SW480 (cell line): ENCODE measurements around the gene SSBP1.
"Not testable (repeated sequence)": the region's sequence is repeated elsewhere in the genome, so short reads cannot be mapped to it uniquely, and the experiment has no call there.

ENCODE experiments used
- DNase-seq: peaks from one replicate; pipeline ENCODE4 v3.0.0-alpha.2; 2016; ENCODE audit warnings: low spot score

SSBP1 gene

DNA sequence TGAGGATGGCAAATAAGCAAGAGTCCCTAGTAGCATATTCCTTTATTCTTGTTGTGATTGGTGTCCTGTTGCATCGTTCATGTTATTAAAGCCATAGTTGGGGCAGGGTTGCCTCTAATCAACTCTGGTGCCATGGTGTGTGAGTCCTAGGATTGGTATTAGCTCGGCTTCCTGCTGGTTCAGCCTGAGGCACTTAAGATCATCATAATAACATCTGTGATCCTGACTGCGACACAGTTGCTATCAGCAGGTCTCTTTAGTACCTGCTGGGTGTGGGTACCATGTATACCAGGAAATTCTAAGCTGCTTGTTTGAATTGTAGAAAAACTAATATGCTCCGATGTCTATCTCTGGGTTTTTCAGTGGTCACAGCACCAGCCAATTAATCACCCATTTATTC is 28.4 kb upstream of the SSBP1 start:
- no peak for DNase-seq

DNA sequence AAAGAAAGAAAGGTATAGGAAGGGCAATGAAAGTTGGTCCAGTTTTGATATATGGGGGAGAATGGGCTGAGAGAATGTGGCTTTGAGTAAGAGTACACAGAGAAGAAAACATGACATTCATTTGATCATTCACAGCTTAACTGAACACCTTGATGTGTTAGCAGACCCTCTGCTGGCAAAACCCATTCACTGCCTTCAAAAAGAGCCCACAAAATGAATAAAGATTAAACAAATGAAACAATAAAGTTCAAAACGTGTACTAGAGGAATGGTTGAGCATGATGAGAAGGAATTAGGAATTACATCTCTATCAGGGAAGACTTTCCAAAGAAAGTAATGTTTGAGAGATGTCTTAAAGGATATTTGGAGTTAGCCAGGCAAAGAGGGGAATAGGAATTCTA is 27.9 kb upstream of the SSBP1 start:
- no peak for DNase-seq

DNA sequence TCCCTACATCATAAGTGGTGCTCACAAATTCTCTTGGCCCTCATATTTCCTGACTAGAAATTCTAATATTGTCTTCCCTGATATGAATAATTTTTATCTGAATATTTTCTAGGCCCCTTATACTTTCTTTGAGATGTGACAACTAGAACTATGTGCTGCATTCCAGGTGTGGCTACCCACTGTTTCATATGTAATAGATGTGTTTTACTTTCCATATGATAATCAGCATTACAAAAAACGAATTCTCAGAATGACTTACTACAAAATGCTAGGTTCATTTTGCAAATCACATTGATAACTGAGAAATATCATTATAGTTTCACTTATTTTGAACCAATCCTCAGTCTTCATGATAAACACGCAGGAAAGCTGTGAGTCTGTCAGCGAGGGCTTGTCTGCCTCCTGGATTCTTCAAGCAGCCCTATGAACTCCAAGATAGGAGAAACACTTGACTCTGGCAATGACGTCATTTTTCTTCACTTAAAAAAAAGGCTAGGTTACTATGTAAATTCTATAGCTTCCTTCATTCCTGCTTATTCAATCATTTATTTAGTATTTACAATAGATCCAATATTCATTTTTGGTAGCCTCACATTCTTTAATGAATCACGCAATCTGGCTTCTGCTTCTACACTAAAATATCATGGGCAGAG is 25.4 kb upstream of the SSBP1 start:
- DNase-seq, result no peak

DNA sequence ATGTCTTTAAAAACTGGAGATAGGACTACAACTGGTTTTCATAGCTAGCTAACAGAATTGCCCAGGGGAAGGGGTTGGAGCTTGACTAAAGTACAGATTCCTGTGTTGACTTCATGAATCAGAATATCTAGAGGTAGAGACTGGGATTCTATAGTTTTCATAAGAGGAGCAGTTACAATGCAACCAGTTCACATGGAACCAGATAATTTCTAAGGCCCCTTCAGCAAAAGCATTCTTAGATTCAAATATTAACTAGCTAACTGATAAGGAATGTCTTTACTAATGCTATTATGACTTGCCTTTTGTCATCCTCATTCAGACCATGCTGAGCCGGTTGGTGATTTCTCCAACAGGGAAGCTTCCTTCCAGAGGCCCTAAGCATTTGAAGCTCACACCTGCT is 24.3 kb upstream of the SSBP1 start:
- DNase-seq, result no peak

DNA sequence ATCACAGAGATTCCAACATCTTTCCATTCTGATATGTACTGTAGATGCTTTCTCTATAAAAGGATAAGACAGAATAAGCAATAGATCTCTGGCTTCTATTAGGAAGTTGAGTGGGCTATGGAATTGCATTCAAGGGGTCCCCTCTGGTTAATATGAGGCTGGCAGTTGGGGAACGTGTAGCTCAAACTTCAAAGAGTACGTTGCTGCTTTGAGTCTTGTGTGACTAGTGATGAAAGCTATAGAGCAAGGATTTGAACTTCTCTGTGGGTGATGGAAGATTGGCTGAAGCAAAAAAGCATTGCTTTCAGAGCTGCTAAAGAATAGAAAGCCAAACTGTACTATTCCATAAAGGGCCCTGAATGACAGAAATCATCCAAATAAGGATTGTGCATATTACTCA is 23.6 kb upstream of the SSBP1 start:
- no peak for DNase-seq

DNA sequence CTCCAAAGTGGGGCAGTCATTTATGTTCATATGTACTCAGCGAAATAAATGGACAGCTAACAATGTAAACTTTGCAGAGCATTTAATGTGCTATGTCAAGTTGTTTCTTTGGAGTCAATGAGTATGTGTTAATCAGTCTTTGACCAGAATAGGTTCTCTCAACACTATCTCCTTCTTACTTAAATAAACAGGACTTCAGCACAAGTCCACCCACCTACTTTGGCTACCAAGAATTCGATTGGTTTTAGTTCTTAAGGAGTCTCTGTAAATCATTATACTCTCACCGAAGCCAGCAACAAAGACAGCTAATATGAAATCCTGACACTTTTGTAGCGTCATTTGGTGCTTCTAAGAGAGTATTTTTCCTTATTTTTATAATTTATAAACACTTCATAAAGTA is 23.1 kb upstream of the SSBP1 start:
- DNase-seq, result no peak

DNA sequence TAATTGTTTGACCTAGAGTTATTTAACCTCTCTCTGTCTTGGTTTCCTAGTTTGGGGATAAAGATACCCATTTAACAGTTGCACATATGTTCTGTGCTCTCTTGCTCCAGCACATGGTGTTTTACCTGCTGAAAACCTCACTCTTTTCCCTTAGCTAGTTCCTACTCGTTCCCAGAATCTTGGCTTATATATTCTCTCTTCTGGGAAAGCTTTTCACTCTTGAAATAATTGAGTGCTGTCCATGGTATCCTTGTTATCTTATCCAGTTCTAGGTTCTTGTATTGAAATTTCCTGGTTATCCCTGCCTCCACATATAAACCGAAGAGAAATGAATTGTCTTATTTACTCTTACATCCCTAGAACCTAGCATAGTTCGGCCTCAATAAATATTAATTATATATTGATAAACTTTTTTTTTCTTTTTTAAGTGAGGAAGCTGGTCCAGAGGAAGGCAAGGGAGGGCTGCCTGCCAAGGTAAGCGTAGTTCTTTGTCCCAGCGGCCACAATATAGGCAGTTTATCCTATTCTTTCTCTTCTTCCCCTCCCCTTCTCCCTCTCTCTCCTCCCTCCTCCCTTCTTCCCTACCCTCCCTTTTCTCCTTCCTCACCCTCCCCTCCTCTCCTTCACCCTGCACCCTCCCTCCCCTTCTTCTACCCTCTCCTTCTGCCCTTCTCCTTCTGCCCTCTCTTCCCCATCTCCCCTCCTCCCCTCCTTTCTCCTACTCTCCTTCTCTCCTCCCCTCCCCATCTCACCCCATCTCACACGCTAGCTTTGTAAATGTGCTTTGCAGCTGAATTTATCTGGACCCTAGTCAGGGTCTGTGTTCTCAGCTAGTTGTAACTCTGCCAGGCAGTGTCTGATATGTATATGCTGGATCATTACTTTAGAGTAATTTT is 22.1 kb upstream of the SSBP1 start:
- DNase-seq, result no peak

DNA sequence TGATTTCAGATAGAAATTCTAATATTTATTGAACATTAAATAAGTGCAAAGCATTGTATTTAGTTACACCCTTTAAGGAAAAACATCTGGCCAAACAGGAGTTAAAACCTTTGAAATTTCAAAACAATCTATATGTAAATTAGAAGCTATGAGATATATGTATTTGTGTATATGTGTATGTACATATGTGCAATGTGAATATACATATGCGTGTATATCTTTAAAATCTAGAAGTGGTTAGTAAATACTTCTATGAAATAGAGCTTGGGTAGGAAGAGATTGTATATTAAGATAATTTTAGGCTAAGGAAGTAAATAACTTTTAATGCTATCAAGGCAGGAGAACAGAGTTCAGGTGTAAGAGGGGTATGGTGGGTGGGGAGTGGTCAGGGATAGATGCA is 20.7 kb upstream of the SSBP1 start:
- DNase-seq, result no peak

DNA sequence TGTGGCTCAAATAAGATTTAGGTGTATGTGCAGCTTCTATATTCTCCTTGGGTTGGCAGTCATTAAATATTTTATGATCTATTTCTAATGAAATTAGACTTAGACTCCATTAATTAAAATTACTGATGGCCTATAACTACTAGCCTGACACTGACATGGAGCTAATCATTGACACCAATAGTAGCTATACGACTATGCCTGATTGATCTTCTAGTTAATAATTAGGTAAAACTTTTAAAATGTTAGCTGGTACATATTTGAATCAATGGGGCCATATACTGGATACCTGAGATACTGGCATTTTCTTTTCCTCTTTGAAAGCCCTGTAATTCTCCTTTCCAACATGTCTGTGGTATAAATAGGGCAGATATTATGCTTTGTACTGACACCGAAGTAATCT is 15.6 kb upstream of the SSBP1 start:
- DNase-seq, result no peak

DNA sequence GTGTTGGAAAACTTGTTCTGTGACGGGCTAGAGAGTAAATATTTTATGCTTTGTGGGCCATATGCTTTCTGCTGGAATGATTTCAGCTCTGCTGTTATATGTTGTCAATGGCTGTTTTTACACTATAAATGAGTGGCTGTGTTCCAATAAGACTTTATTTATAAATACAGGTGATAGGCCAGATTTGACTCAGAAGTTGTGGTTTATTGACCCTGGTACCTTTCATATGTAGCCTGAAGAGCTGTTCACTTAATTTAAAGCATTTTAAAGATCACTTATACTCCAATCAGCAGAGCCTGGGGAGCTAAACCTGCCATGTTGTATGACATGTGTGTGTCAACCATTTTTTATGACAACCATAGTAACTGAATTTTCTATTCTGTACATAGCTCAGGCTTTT is 9.1 kb upstream of the SSBP1 start:
- DNase-seq, result no peak

DNA sequence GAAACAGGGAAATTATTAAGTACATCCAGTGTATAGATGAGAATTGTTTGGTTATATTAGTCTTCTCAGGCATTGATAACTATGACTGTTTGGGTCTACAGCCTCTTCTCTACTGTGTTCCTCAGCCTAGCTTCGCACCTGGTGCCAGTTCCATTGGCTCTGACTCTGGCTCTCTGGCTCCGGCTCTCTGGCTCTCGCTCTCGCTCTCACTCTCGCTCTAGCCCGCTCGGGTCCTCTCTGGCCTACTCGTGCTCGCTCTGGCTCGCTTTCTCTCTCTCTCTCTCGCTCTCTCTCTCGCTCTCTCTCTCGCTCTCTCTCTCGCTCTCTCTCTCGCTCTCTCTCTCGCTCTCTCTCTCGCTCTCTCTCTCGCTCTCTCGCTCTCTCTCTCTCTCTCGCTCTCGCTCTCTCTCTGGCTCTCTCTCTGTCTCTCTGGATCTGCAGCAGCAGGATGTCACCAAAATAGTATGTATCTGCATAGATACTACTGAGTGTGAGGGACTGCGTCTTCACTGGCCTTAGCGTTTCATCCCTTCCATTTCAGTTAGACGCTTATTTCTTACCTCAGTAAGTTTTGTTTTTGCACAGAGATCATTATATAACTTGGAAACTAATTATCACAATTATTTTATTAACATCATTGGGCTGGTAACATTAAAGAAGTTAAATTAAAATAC is 6.5 kb upstream of the SSBP1 start:
- no peak for DNase-seq

DNA sequence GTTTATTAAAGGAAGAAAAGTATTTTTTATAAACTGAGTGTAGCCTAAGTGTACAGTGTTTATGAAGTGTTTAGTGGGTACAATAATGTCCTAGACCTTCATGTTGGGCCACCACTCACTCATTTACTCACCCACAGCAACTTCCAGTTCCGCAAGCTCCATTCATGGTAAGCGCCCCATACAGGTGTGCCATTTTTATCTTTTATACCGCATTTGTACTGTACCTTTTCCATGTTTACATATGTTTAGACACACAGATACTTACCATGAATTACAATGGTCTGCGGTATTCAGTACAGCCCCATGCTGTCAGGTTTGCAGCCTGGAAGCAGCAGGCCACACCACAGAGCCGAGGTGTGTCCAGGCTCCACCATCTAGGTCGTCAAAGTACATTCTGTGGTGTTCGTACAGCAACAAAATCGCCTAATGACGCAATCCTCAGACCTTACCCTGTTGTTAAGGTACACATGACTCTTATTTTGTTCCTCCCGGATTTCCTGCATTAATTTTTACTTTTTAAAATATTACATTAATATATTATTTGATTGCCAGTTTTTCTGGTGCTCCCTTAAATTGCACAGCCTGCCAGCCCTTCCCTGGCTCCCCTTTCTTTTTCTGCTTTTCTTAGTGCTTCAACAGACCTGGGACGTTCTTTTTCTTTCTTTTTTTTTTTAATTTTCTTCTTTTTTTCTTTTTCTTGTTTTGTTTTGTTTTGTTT is 881 bp upstream of the SSBP1 start:
- peak; percentile 70 for DNase-seq

DNA sequence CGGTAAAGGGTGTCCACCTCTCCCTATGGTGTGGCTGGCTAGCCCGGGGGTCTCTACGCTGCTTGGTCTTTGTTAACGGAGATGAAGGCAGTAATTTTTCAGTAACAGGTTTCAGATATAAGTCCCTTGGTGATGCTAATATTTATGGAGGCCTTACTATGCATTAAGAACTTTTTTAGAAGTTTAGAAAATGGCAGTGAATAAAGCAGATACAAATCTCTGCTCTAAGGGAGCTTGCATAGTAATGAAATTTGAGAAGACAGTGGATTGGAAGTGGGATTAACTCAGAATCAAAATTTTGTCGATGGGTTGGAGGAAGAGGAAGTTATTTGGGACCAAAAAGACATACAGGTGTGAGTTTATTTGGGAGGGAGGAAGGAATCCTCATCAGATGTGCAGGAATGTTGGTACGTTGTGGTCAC is 445 bp downstream of the SSBP1 start:
- DNase-seq, result no peak

DNA sequence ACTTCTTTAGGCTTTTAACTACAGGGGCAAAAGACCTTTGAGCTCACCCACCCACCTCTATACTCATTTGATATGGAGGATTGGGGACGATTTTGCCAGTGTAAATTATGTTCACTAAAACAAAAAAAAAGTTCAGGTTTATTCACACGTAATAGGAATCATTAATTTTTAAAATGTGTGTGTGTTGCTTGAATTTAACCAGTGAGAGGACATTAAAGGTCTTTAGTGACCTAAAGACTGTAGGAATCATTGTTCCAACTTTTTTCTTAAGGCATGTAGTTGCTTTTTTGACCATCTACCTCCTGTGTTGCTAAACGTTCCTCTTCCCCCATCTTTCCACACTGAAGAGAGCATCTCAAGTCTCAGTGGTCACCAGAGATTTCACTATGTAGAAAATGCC is 1.1 kb downstream of the SSBP1 start:
- DNase-seq, result no peak

DNA sequence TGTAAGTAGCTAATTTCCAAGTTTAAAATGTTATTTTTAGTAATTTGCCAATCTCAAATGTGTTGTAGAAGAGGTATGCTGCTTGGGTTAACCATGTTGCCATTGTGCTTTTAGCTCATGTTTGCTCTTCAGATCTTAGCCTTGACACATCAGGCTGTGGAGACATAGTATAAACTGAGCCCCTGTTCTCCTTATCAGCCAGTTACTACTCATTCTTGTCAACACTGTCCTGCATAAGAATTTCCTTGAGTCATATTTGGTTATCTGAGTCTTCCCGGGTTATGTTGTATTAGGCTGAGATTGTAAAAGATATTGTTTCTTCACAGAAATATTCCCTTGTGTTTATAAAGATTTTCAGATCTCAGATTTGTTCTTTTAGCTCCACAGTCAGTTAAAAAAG is 4.1 kb downstream of the SSBP1 start:
- DNase-seq, result no peak

DNA sequence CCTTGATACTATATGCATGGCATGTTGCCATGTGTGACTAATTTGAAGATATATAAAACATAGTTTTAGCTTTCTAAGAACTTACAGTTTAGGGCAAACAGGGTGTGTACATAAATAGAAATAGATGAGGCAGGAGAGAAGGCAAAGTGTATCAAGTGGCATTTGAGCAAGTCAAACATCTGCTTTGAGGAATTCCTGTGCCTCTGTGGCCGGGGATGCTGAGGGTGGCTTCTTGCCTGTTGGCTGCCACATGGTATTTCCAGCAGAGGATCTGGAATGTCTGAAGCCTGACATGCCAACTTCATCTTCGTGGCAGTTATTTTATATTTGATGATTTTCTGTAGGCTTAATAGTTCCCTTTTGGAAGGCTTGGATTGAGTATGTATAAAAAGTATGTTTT is 6.0 kb downstream of the SSBP1 start:
- DNase-seq, result no peak

DNA sequence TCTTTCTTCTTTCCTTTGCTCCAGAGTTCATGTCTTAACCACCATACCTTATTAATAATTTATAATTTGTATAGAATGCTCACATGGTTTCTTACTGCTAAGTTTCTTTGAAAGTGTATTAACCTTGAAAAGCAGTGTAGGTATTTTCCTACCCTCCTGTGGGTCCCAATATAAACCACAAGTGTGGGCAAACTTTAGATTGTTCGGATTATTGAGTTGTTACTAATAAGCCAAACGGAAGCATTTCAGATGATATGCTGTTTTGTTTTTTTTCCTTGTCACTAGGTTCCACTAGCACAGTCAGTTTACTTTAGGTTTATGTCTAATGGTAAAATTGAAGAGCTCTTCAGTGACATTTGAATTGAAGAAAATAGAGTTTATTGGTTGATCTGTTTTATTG is 10.2 kb downstream of the SSBP1 start:
- no peak for DNase-seq

DNA sequence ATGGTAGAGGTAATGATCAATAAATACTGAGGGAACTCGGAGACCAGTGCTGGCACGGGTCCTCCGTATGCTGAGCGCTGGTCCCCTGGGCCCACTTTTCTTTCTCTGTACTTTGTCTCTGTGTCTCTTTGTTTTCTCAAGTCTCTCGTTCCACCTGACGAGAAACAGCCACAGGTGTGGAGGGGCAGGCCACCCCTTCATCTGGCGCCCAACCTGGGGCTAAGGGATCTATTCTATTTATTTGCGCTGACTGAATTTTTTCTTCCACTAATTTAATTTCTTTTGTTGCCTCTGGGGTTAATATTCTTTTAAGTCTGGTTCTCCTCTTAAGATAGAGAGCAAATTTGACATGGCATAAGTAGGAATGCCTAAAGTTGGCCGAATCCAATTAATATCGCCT is 13.7 kb downstream of the SSBP1 start:
- DNase-seq, result not testable (repeated sequence)

DNA sequence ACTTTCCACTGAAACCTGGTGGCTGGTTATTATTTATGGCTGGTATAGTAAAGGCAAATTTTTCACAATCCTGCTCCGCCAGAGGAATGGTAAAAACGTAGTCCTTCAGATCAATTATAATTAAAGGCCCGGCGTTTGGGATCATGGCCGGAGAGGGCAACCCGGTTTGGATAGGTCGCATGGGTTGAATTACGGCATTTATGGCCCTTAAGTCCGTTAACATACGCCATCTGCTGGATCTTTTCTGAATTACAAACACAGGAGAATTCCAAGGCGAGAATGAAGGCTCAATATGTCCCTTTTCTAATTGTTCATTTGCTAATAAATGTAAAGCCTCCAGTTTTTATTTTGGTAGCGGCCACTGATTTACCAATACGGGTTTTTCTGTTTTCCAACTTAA is 14.5 kb downstream of the SSBP1 start:
- DNase-seq, result no peak

DNA sequence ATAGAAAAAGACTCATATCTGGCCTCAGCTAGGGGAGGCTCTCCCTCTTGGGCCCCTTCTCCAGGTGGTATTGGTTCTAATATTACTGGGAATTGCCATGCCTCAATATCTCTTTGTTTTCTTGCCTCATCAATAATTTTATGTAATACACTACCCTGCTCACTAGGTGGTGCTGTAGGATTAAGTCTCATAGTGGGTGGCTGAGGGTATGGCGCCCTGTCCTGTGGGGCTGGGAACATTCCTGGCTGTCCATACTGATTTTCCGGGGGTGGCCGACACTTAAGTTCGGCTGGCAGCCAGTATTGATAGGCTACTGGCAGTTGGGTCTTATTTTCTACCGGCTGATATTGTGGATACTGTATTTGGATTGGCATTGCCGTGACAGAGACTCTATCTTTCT is 16.8 kb downstream of the SSBP1 start:
- DNase-seq, result peak; percentile 19

DNA sequence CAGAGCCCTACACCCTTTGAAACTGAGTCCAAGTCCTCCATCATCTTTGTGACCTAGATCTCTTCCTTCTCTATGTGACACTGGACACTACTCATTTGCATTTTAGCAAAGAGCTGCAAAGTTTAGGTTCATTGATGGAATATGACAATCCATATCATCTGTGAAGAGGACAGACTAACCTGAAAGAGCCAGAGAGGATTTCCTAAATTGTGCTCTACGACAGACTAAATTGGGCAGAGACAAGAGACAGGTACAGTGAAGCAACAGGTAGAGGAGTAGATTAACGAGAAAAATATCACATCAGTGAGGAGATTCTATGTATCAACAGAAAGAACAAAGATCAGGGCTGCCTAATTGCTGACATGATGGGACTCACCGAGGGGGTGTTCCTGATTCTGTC is 25.6 kb downstream of the SSBP1 start, which contains the start of gene TAS2R3:
TAS2R3 (plus strand) TSS at position 301 of the 400 bp plus-strand sequence; CDS start at position 363, 62 bp downstream.
- no peak for DNase-seq

DNA sequence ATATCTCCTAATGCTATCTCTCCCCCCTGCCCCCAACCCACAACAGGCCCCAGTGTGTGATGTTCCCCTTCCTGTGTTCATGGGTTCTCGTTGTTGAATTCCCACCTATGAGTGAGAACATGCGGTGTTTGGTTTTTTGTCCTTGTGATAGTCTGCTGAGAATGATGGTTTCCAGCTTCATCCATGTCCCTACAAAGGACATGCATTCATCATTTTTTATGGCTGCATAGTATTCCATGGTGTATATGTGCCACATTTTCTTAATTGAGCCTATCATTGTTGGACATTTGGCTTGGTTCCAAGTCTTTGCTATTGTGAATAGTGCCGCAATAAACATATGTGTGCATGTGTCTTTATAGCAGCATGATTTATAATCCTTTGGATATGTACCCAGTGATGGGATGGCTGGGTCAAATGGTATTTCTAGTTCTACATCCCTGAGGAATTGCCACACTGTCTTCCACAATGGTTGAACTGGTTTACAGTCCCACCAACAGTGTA is 32.0 kb downstream of the SSBP1 start:
- DNase-seq, result not testable (repeated sequence)
